VCaP (cell line): Measurements from ENCODE around the gene YBX3.

Experiments used
- H3K27ac ChIP-seq: fragments of 450-650 bp; 2 replicates; pipeline ENCODE4 v1.5.1; 2017
- TF ChIP-seq, protein P1 (sequence below): fragments of 450-650 bp; conservative IDR thresholded peaks from 2 replicates; pipeline ENCODE4 v1.5.1; 2017; ENCODE audit warnings: mild to moderate bottlenecking, moderate library complexity

Gene YBX3

GRCh38 chr12:10716277-10716676 is 6.8 kb downstream of the YBX3 start:
- H3K27ac ChIP-seq: peak overlapping the region; percentile 97
- TF ChIP-seq, protein P1, sequence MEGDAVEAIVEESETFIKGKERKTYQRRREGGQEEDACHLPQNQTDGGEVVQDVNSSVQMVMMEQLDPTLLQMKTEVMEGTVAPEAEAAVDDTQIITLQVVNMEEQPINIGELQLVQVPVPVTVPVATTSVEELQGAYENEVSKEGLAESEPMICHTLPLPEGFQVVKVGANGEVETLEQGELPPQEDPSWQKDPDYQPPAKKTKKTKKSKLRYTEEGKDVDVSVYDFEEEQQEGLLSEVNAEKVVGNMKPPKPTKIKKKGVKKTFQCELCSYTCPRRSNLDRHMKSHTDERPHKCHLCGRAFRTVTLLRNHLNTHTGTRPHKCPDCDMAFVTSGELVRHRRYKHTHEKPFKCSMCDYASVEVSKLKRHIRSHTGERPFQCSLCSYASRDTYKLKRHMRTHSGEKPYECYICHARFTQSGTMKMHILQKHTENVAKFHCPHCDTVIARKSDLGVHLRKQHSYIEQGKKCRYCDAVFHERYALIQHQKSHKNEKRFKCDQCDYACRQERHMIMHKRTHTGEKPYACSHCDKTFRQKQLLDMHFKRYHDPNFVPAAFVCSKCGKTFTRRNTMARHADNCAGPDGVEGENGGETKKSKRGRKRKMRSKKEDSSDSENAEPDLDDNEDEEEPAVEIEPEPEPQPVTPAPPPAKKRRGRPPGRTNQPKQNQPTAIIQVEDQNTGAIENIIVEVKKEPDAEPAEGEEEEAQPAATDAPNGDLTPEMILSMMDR: no peak

DNA sequence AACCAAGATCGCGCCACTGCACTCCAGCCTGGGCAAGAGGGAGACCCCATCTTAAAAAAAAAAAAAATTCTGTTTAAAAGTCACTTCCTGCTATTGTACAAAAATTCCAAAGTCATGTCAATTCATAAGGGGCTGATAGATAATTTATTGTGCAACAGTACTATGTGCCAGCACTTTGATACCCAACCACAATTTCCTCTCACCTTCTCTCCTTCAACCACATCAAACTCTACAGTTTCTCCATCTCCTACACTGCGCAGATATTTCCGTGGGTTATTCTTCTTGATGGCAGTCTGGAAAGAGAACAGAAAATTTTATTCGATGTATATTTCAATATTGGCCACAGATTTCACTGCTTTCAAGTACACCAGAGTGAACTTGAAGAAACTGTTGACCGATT is 7.6 kb downstream of the YBX3 start:
- TF ChIP-seq, protein P1: no peak
- H3K27ac ChIP-seq: peak overlapping the region; percentile 97

DNA sequence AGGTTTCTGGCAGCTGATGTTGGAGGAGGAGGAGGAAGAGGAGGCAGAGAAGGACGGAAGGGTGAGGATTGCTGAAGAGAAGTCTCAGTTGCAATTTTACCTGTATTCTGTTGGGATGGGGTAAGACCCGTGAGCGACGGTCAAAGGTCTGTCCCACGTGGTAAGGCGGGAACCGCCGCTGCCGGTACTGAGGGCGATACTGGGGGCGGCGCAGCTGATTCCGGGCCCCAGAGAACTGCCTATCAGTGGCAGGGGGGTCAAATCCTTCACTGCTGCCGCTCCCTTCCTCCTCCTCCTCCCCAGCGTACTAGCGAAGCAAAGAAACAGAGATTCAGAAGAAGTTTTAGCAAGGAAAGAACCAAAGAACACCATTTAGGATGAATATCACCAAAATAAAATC is 13.3 kb downstream of the YBX3 start:
- TF ChIP-seq, protein P1: no peak

DNA sequence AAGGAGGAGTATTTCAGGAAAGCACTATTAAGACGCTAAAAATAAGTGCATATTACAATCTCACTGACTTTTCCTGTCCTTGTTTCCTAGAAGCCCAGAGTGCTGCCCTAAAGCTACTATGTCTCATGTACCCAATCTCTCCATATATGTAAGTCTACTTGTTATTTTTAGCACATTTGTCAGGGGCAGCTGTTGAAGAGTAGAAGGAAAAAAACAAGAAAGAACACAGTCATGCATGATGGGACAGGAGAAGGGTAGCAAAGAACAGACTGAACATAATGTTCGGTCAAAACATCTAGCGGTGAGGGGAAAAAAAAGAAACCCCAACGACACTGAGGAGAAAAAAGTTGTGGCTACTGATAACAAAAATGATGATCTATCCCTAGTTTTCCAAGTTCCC is 14.3 kb downstream of the YBX3 start:
- H3K27ac ChIP-seq: no peak overlapping the region

More for the DNA sequence above, 13.3 kb downstream of the YBX3 start:
- no peak overlapping the region for H3K27ac ChIP-seq

DNA sequence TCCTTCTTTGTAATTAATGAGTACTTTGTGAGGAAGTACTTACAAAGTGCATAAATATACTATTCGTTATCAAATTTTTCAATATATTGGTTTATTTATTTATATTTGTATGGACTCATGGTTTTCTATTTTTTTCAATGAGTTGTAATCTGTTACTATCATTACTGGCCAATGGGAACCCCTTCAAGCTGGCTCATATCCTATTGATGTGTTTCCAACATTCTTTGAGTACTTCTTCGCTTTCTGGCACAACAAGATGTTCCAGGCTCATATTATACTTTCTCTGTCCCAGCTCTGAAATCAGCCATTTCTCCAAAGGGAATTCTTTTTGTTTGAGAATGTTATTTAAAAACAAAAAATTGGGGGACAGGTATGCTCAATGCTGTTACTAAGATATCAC is 17.5 kb downstream of the YBX3 start:
- H3K27ac ChIP-seq: no peak overlapping the region
- TF ChIP-seq, protein P1: no peak

More for the DNA sequence above, 14.3 kb downstream of the YBX3 start:
- TF ChIP-seq, protein P1: no peak

DNA sequence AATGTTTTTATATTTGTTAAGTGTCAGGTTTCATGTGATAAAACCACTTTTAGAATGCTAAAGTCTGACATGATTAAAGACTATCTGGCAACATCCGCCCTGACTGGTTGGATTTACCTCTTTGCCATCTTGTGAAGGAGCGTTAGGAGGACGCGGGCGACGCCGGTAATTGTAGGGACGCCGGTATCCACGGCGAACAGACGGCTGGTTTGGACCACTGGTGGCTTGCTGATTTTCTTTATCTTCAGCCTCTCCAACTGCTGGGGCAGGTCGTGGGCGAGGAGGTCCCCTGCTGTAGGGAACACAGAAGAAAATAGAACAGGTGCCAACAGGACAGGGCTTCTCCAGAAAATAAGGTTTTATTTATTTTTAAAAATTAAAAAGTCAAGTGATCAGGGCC is 21.3 kb downstream of the YBX3 start:
- TF ChIP-seq, protein P1: no peak
- H3K27ac ChIP-seq: no peak overlapping the region

- H3K27ac ChIP-seq: no peak overlapping the region
- TF ChIP-seq, protein P1: no peak
Measured at GRCh38 chr12:10701131-10701681, 21.9 kb downstream of the YBX3 start.

DNA sequence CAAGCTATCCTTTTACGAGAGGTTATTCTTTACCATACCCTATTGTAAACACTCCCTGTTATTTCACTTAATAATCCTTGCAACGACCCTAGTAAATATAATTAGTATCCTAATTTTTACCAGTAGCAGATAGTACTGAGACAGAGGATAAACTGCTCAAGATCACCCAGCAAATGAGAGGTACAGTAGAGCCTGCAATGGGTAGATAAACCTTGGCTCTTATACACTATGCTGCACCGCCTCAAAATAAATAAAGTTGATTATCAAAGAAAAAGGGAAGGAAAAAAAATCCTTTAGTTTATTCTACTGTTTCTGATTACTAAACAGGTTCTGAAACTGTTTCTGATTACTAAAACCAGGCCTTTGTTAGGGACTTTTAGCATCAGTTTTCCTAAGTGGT is 22.5 kb downstream of the YBX3 start:
- no peak overlapping the region for H3K27ac ChIP-seq
- TF ChIP-seq, protein P1: no peak
